Measurements from ENCODE around the gene MRPL50. TPM values are rescaled to one million over a fixed set of nuclear protein-coding genes. Genes with fewer than 3 reads are reported as not detected.

MRPL50 gene
- total RNA-seq, 1 donor from 2014 or later, result 11.9 TPM

- H3K79me2 ChIP-seq (ENCODE audit: insufficient read depth, low read length), result no peaks in the 10 kb centered on the region
- no peak overlapping the region for H3K27ac Mint-ChIP-seq (ENCODE audit: unreplicated experiment)
- no peaks in the 10 kb centered on the region for H3K36me3 Mint-ChIP-seq (ENCODE audit: low read depth, unreplicated experiment)
- H3K4me1 Mint-ChIP-seq (ENCODE audit: low read depth, unreplicated experiment), result peaks cover 1% of the 10 kb centered on the region
- no peak overlapping the region for H3K27ac ChIP-seq (ENCODE audit: low read depth, low read length)
- H3K9me3 Mint-ChIP-seq (ENCODE audit: unreplicated experiment), result no peaks in the 10 kb centered on the region
- no peaks in the 10 kb centered on the region for H3K27me3 ChIP-seq (ENCODE audit: insufficient read depth, low read length)
- DNase-seq (ENCODE audit: low read depth) (no peak), FAIRE-seq (no peak)
- H4K20me1 ChIP-seq (ENCODE audit: insufficient read depth, low read length), result no peaks in the 10 kb centered on the region
- no peak overlapping the region for H3K4me3 ChIP-seq (ENCODE audit: insufficient read depth, low read depth, low read length)
- H3K4me2 ChIP-seq (ENCODE audit: low read length), result no peak overlapping the region
- H3K4me1 ChIP-seq (ENCODE audit: insufficient read depth, low read length), result no peaks in the 10 kb centered on the region
- no peak overlapping the region for H3K4me3 Mint-ChIP-seq (ENCODE audit: unreplicated experiment)
- no peak overlapping the region for H3K9ac ChIP-seq (ENCODE audit: low read length)
- no peaks in the 10 kb centered on the region for H3K36me3 ChIP-seq (ENCODE audit: insufficient read depth, low read length)
- TF ChIP-seq EZH2 (IDR thresholded peaks at IDR 0.05; ENCODE audit: insufficient read depth, low read length) (no peak), CTCF (IDR thresholded peaks at IDR 0.05; ENCODE audit: insufficient read depth, low read depth, low read length) (no peak)
- H2AFZ ChIP-seq (ENCODE audit: low read depth, low read length), result no peak overlapping the region
- H3K27me3 Mint-ChIP-seq (ENCODE audit: low read depth, unreplicated experiment), result peaks cover 14% of the 10 kb centered on the region
- no peaks in the 10 kb centered on the region for H3K9me3 ChIP-seq (ENCODE audit: insufficient read depth, low read depth, low read length)
Measured at GRCh38 chr9:101432171-101432570, 33.8 kb upstream of the MRPL50 start.

GRCh38 chr9:101429736-101430135, 31.3 kb upstream of the MRPL50 start:
- Mint-ChIP-seq H3K9me3 (ENCODE audit: unreplicated experiment) (no peaks in the 10 kb centered on the region), H3K4me1 (ENCODE audit: low read depth, unreplicated experiment) (no peaks in the 10 kb centered on the region), H3K36me3 (ENCODE audit: low read depth, unreplicated experiment) (no peaks in the 10 kb centered on the region), H3K27me3 (ENCODE audit: low read depth, unreplicated experiment) (peaks cover 14% of the 10 kb centered on the region), H3K4me3 (ENCODE audit: unreplicated experiment) (no peak overlapping the region), H3K27ac (ENCODE audit: unreplicated experiment) (no peak overlapping the region)
- FAIRE-seq (no peak), DNase-seq (ENCODE audit: low read depth) (no peak)
- TF ChIP-seq CTCF (IDR thresholded peaks at IDR 0.05; ENCODE audit: insufficient read depth, low read depth, low read length) (no peak), EZH2 (IDR thresholded peaks at IDR 0.05; ENCODE audit: insufficient read depth, low read length) (no peak)
- Histone ChIP-seq H2AFZ (ENCODE audit: low read depth, low read length) (no peak overlapping the region), H3K4me1 (ENCODE audit: insufficient read depth, low read length) (no peaks in the 10 kb centered on the region), H4K20me1 (ENCODE audit: insufficient read depth, low read length) (no peaks in the 10 kb centered on the region), H3K9me3 (ENCODE audit: insufficient read depth, low read depth, low read length) (no peaks in the 10 kb centered on the region), H3K27me3 (ENCODE audit: insufficient read depth, low read length) (no peaks in the 10 kb centered on the region), H3K27ac (ENCODE audit: low read depth, low read length) (no peak overlapping the region), H3K4me2 (ENCODE audit: low read length) (no peak overlapping the region), H3K79me2 (ENCODE audit: insufficient read depth, low read length) (no peaks in the 10 kb centered on the region), H3K9ac (ENCODE audit: low read length) (no peak overlapping the region), H3K36me3 (ENCODE audit: insufficient read depth, low read length) (no peaks in the 10 kb centered on the region), H3K4me3 (ENCODE audit: insufficient read depth, low read depth, low read length) (no peak overlapping the region)

GRCh38 chr9:101428909-101429308, 30.5 kb upstream of the MRPL50 start:
- Mint-ChIP-seq H3K4me1 (ENCODE audit: low read depth, unreplicated experiment) (no peaks in the 10 kb centered on the region), H3K27me3 (ENCODE audit: low read depth, unreplicated experiment) (peaks cover 14% of the 10 kb centered on the region), H3K36me3 (ENCODE audit: low read depth, unreplicated experiment) (no peaks in the 10 kb centered on the region), H3K9me3 (ENCODE audit: unreplicated experiment) (no peaks in the 10 kb centered on the region), H3K4me3 (ENCODE audit: unreplicated experiment) (no peak overlapping the region), H3K27ac (ENCODE audit: unreplicated experiment) (no peak overlapping the region)
- H3K9ac ChIP-seq (ENCODE audit: low read length), result no peak overlapping the region
- no peak for TF ChIP-seq EZH2 (IDR thresholded peaks at IDR 0.05; ENCODE audit: insufficient read depth, low read length)
- TF ChIP-seq CTCF (IDR thresholded peaks at IDR 0.05; ENCODE audit: insufficient read depth, low read depth, low read length), result no peak
- H3K4me2 ChIP-seq (ENCODE audit: low read length), result no peak overlapping the region
- no peaks in the 10 kb centered on the region for H3K4me1 ChIP-seq (ENCODE audit: insufficient read depth, low read length)
- DNase-seq (ENCODE audit: low read depth), result no peak
- no peaks in the 10 kb centered on the region for H4K20me1 ChIP-seq (ENCODE audit: insufficient read depth, low read length)
- FAIRE-seq, result no peak
- no peak overlapping the region for H3K4me3 ChIP-seq (ENCODE audit: insufficient read depth, low read depth, low read length)
- no peaks in the 10 kb centered on the region for H3K9me3 ChIP-seq (ENCODE audit: insufficient read depth, low read depth, low read length)
- no peaks in the 10 kb centered on the region for H3K79me2 ChIP-seq (ENCODE audit: insufficient read depth, low read length)
- no peaks in the 10 kb centered on the region for H3K36me3 ChIP-seq (ENCODE audit: insufficient read depth, low read length)
- H3K27ac ChIP-seq (ENCODE audit: low read depth, low read length), result no peak overlapping the region
- no peak overlapping the region for H2AFZ ChIP-seq (ENCODE audit: low read depth, low read length)
- no peaks in the 10 kb centered on the region for H3K27me3 ChIP-seq (ENCODE audit: insufficient read depth, low read length)

All from astrocyte (in vitro differentiated cells and primary cell).